Vagina (tissue), 2 donors: ENCODE measurements around the gene NUDT2.

ENCODE experiments used
- CTCF ChIP-seq, 3 experiments: fragments of 450-650 bp in 2 of 3; fragments of 200-600 bp in 1 of 3; sonication (generic) in 1 of 3; IDR thresholded peaks; one replicate each; pipeline ENCODE4 v1.5.1; 2017 to 2019; ENCODE audit warnings: antibody characterized with exemption in 3 of 3, mild to moderate bottlenecking in 2 of 3, moderate library complexity in 2 of 3
- POLR2A ChIP-seq, 2 donors: fragments of 450-650 bp; IDR thresholded peaks; one replicate each; pipeline ENCODE4 v1.6.1; 2017; ENCODE audit warnings: antibody characterized with exemption in 2 of 2, mild to moderate bottlenecking in 2 of 2, moderate library complexity in 2 of 2

GRCh38 chr9:34370970-34371880 lies 41.9 kb downstream of the NUDT2 start:
- TF ChIP-seq CTCF (IDR thresholded peaks at IDR 0.05), result no peak
- no peak for TF ChIP-seq POLR2A (IDR thresholded peaks at IDR 0.05)
